ENCODE results near the gene DCDC2C.

The DCDC2C gene

DNA sequence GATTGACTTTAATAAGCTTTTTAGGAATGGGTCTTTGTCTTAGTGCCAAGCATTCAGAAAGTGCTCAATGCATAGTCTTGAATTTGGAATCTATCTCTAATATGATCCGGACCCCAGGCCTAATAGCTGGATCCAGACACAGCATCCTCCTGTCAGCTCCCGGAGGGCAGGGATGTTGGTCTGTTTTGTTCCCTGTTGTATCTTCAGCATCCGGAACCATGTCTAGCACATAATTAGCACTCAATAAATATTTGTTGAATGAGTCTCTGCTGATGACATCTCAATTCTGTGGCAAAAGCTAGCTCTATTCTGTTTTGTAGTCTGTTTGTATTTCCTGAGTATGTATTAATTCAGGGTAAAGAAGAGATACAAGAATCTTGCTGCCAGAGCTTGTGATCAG lies 169.1 kb downstream of the DCDC2C start:
- Histone ChIP-seq H3K4me2 (ENCODE audit: insufficient read depth, low read length) (no peak overlapping the region), H4K20me1 (ENCODE audit: insufficient read depth, low read length) (no peaks in the 10 kb centered on the region), H3K79me2 (ENCODE audit: insufficient read depth, low read length) (no peaks in the 10 kb centered on the region), H3K9me3 (ENCODE audit: insufficient read depth, low read length, severe bottlenecking) (no peaks in the 10 kb centered on the region), H3K27ac (ENCODE audit: low read length) (no peak overlapping the region), H3K9ac (ENCODE audit: low read depth, low read length) (no peak overlapping the region), H3K36me3 (ENCODE audit: insufficient read depth, low read length) (no peaks in the 10 kb centered on the region), H2AFZ (ENCODE audit: low read depth, low read length) (no peak overlapping the region), H3K4me3 (ENCODE audit: low read depth in 1 of 2, low read length in 2 of 2) (no peak overlapping the region), H3K27me3 (ENCODE audit: insufficient read depth, low read length, poor library complexity) (no peaks in the 10 kb centered on the region), H3K4me1 (ENCODE audit: insufficient read depth, low read length) (no peaks in the 10 kb centered on the region)
- no peak for TF ChIP-seq EZH2 (IDR thresholded peaks at IDR 0.05; ENCODE audit: borderline replicate concordance, low read depth, low read length, severe bottlenecking)
- TF ChIP-seq, protein P1, sequence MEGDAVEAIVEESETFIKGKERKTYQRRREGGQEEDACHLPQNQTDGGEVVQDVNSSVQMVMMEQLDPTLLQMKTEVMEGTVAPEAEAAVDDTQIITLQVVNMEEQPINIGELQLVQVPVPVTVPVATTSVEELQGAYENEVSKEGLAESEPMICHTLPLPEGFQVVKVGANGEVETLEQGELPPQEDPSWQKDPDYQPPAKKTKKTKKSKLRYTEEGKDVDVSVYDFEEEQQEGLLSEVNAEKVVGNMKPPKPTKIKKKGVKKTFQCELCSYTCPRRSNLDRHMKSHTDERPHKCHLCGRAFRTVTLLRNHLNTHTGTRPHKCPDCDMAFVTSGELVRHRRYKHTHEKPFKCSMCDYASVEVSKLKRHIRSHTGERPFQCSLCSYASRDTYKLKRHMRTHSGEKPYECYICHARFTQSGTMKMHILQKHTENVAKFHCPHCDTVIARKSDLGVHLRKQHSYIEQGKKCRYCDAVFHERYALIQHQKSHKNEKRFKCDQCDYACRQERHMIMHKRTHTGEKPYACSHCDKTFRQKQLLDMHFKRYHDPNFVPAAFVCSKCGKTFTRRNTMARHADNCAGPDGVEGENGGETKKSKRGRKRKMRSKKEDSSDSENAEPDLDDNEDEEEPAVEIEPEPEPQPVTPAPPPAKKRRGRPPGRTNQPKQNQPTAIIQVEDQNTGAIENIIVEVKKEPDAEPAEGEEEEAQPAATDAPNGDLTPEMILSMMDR (IDR thresholded peaks at IDR 0.05; ENCODE audit: borderline replicate concordance, extremely low read depth, low read length, poor library complexity, severe bottlenecking), result no peak
- DNase-seq, result no peak
- no peak for ATAC-seq (ENCODE audit: insufficient read depth, low read depth)

DNA sequence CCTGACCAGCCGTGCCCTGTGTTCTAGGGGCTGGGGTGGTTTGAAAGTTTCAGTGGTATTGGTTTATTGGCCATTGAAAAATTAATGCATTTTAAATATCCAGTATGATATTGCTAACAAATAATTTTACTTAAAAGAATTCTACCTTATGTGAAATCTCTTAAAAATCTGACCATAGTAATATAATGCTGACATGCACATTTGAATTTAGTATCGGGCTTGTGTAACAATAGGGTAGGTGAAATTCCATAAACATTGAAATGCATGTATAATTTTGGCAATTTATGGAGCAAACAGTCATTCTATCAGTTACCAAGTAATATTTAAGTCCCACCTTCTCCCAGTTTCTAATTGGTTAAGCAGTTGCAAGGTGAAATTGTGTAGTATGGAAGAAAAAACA lies 170.5 kb downstream of the DCDC2C start:
- no peak for TF ChIP-seq EZH2 (IDR thresholded peaks at IDR 0.05; ENCODE audit: borderline replicate concordance, low read depth, low read length, severe bottlenecking)
- TF ChIP-seq, protein P1 (IDR thresholded peaks at IDR 0.05; ENCODE audit: borderline replicate concordance, extremely low read depth, low read length, poor library complexity, severe bottlenecking), result no peak
- no peak for DNase-seq
- H3K79me2 ChIP-seq (ENCODE audit: insufficient read depth, low read length), result no peaks in the 10 kb centered on the region
- H4K20me1 ChIP-seq (ENCODE audit: insufficient read depth, low read length), result no peaks in the 10 kb centered on the region
- ATAC-seq (ENCODE audit: insufficient read depth, low read depth), result no peak
- no peak overlapping the region for H3K4me2 ChIP-seq (ENCODE audit: insufficient read depth, low read length)
- H3K36me3 ChIP-seq (ENCODE audit: insufficient read depth, low read length), result no peaks in the 10 kb centered on the region
- no peaks in the 10 kb centered on the region for H3K27me3 ChIP-seq (ENCODE audit: insufficient read depth, low read length, poor library complexity)
- H3K4me1 ChIP-seq (ENCODE audit: insufficient read depth, low read length), result no peaks in the 10 kb centered on the region
- H3K4me3 ChIP-seq (ENCODE audit: low read depth in 1 of 2, low read length in 2 of 2), result no peak overlapping the region
- H2AFZ ChIP-seq (ENCODE audit: low read depth, low read length), result no peak overlapping the region
- no peak overlapping the region for H3K9ac ChIP-seq (ENCODE audit: low read depth, low read length)
- no peaks in the 10 kb centered on the region for H3K9me3 ChIP-seq (ENCODE audit: insufficient read depth, low read length, severe bottlenecking)
- no peak overlapping the region for H3K27ac ChIP-seq (ENCODE audit: low read length)

DNA sequence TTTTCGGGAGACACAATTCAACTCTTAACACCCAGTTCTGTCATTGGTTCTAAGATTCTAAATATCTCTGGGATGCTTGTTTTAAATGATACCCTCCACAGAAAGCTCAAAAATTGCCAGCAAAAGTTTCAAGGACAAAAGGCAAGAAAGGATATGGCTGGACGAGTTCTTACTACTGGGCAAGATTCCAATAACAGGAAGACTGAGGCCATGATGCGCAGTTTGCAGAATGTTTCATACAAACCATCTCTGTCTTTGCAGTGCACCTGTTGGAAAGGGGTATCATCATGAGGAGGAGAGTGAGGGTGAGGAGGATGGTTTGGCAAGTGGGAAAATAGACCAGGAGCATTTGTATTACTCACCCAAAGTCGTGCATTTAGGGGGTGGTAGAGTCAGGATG lies 172.8 kb downstream of the DCDC2C start:
- Histone ChIP-seq H3K9me3 (ENCODE audit: insufficient read depth, low read length, severe bottlenecking) (no peaks in the 10 kb centered on the region), H4K20me1 (ENCODE audit: insufficient read depth, low read length) (no peaks in the 10 kb centered on the region), H3K36me3 (ENCODE audit: insufficient read depth, low read length) (no peaks in the 10 kb centered on the region), H3K4me3 (ENCODE audit: low read depth in 1 of 2, low read length in 2 of 2) (no peak overlapping the region), H3K27ac (ENCODE audit: low read length) (no peak overlapping the region), H3K4me2 (ENCODE audit: insufficient read depth, low read length) (no peak overlapping the region), H3K79me2 (ENCODE audit: insufficient read depth, low read length) (no peaks in the 10 kb centered on the region), H3K4me1 (ENCODE audit: insufficient read depth, low read length) (no peaks in the 10 kb centered on the region), H2AFZ (ENCODE audit: low read depth, low read length) (no peak overlapping the region), H3K9ac (ENCODE audit: low read depth, low read length) (no peak overlapping the region), H3K27me3 (ENCODE audit: insufficient read depth, low read length, poor library complexity) (no peaks in the 10 kb centered on the region)
- ATAC-seq (ENCODE audit: insufficient read depth, low read depth) (no peak), DNase-seq (no peak)
- TF ChIP-seq, protein P1 (IDR thresholded peaks at IDR 0.05; ENCODE audit: borderline replicate concordance, extremely low read depth, low read length, poor library complexity, severe bottlenecking), result no peak
- TF ChIP-seq EZH2 (IDR thresholded peaks at IDR 0.05; ENCODE audit: borderline replicate concordance, low read depth, low read length, severe bottlenecking), result no peak

DNA sequence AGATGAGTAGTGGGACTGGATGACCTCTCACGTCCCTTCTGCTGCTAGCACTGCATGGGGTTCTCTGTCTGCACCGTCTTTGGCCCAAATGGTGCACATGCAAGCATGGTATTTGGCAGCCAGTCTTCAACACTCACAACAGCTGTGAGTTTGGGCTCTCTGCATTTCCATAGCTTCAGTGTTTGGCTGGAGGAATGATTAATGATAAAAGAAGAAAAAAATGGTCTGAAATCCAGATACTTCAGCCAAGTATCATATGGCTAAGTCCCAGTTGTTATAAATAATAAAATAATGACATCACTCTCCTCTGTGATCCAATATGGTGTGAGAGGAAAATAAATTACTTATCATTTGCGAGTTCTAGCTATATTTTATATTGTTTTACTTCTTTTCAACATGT lies 173.3 kb downstream of the DCDC2C start:
- H3K36me3 ChIP-seq (ENCODE audit: insufficient read depth, low read length), result no peaks in the 10 kb centered on the region
- no peak overlapping the region for H3K27ac ChIP-seq (ENCODE audit: low read length)
- no peak overlapping the region for H2AFZ ChIP-seq (ENCODE audit: low read depth, low read length)
- no peak for ATAC-seq (ENCODE audit: insufficient read depth, low read depth)
- H3K27me3 ChIP-seq (ENCODE audit: insufficient read depth, low read length, poor library complexity), result no peaks in the 10 kb centered on the region
- H3K4me1 ChIP-seq (ENCODE audit: insufficient read depth, low read length), result no peaks in the 10 kb centered on the region
- no peaks in the 10 kb centered on the region for H3K9me3 ChIP-seq (ENCODE audit: insufficient read depth, low read length, severe bottlenecking)
- no peaks in the 10 kb centered on the region for H3K79me2 ChIP-seq (ENCODE audit: insufficient read depth, low read length)
- no peaks in the 10 kb centered on the region for H4K20me1 ChIP-seq (ENCODE audit: insufficient read depth, low read length)
- H3K9ac ChIP-seq (ENCODE audit: low read depth, low read length), result no peak overlapping the region
- no peak overlapping the region for H3K4me2 ChIP-seq (ENCODE audit: insufficient read depth, low read length)
- H3K4me3 ChIP-seq (ENCODE audit: low read depth in 1 of 2, low read length in 2 of 2), result no peak overlapping the region
- no peak for TF ChIP-seq EZH2 (IDR thresholded peaks at IDR 0.05; ENCODE audit: borderline replicate concordance, low read depth, low read length, severe bottlenecking)
- TF ChIP-seq, protein P1 (IDR thresholded peaks at IDR 0.05; ENCODE audit: borderline replicate concordance, extremely low read depth, low read length, poor library complexity, severe bottlenecking), result no peak
- DNase-seq, result no peak
